ENCODE data around the gene ZRANB3.
"Not testable (repeated sequence)": the region's sequence is repeated elsewhere in the genome, so short reads cannot be mapped to it uniquely, and the experiment has no call there.

Gene ZRANB3

GRCh38 chr2:135320465-135321355 lies 210.3 kb downstream of the ZRANB3 start:
- DNase-seq, result no peak

- DNase-seq, result no peak
Observed at GRCh38 chr2:135318808-135319207, 212.2 kb downstream of the ZRANB3 start.

- DNase-seq, result no peak
Observed at GRCh38 chr2:135317375-135317774, 213.6 kb downstream of the ZRANB3 start.

- no peak for DNase-seq
Observed at GRCh38 chr2:135311962-135312361, 219.1 kb downstream of the ZRANB3 start.

GRCh38 chr2:135311268-135311667 lies 219.8 kb downstream of the ZRANB3 start:
- no peak for DNase-seq

- no peak for DNase-seq
Observed at GRCh38 chr2:135304694-135305093, 226.3 kb downstream of the ZRANB3 start.

GRCh38 chr2:135299658-135300244 lies 231.3 kb downstream of the ZRANB3 start:
- no peak for DNase-seq

GRCh38 chr2:135299165-135299564 lies 231.9 kb downstream of the ZRANB3 start:
- DNase-seq, result no peak

GRCh38 chr2:135287121-135287520 lies 243.9 kb downstream of the ZRANB3 start:
- DNase-seq, result not testable (repeated sequence)

- DNase-seq, result no peak
Observed at GRCh38 chr2:135285391-135285790, 245.6 kb downstream of the ZRANB3 start.

GRCh38 chr2:135281379-135281778 lies 249.6 kb downstream of the ZRANB3 start:
- no peak for DNase-seq

- DNase-seq, result no peak
Observed at GRCh38 chr2:135279209-135279608, 251.8 kb downstream of the ZRANB3 start.

- DNase-seq, result no peak
Observed at GRCh38 chr2:135276525-135276924, 254.5 kb downstream of the ZRANB3 start.

GRCh38 chr2:135271006-135271405 lies 260.0 kb downstream of the ZRANB3 start:
- DNase-seq, result no peak

GRCh38 chr2:135265960-135266490 lies 265.0 kb downstream of the ZRANB3 start:
- no peak for DNase-seq

- no peak for DNase-seq
Observed at GRCh38 chr2:135259123-135259522, 271.9 kb downstream of the ZRANB3 start.

GRCh38 chr2:135258193-135258592 lies 272.8 kb downstream of the ZRANB3 start:
- DNase-seq, result no peak

- DNase-seq, result no peak
Observed at GRCh38 chr2:135257383-135258090, 273.5 kb downstream of the ZRANB3 start.

GRCh38 chr2:135256531-135257260 lies 274.3 kb downstream of the ZRANB3 start:
- DNase-seq, result no peak

- no peak for DNase-seq
Observed at GRCh38 chr2:135255208-135255607, 275.8 kb downstream of the ZRANB3 start.

GRCh38 chr2:135252805-135253458 lies 278.1 kb downstream of the ZRANB3 start:
- no peak for DNase-seq

GRCh38 chr2:135248611-135249010 lies 282.4 kb downstream of the ZRANB3 start:
- no peak for DNase-seq

All from stimulated activated CD8-positive, alpha-beta memory T cell treated with anti-CD3 and anti-CD28 coated beads, Interleukin-4, amount 100 ng/mL, for 48 hours (primary cell).